22Rv1 (cell line): ENCODE data around the gene FAAP100.

ENCODE experiments used
- CTCF ChIP-seq: fragments of 450-650 bp; IDR thresholded peaks from 2 replicates; pipeline ENCODE4 v1.5.1; 2017; ENCODE audit warnings: mild to moderate bottlenecking
- ZFX ChIP-seq: fragments of 450-650 bp; IDR thresholded peaks from 2 replicates; pipeline ENCODE4 v1.6.1; 2017; ENCODE audit warnings: antibody characterized with exemption, borderline replicate concordance

- no peak for TF ChIP-seq CTCF
- TF ChIP-seq ZFX = no peak
These were observed 4.6 kb downstream of the FAAP100 start for GRCh38 chr17:81547614-81547982.
